Retina (tissue), 1 donor: Measurements from ENCODE around the gene NDNF.

Experiments used
- DNase-seq: peaks from one replicate; pipeline ENCODE4 v3.0.0-alpha.2; 2016

Gene NDNF

GRCh38 chr4:121070696-121071639 lies 1.4 kb downstream of the NDNF start:
- DNase-seq = peak; percentile 82

GRCh38 chr4:121070274-121070673 lies 2.1 kb downstream of the NDNF start:
- peak; percentile 25 for DNase-seq

GRCh38 chr4:121069430-121069829 lies 2.9 kb downstream of the NDNF start:
- no peak for DNase-seq

- DNase-seq = no peak
Measured at GRCh38 chr4:121064482-121064881, 7.9 kb downstream of the NDNF start.

GRCh38 chr4:121062521-121062920 lies 9.8 kb downstream of the NDNF start:
- no peak for DNase-seq

- no peak for DNase-seq
Measured at GRCh38 chr4:121061861-121062260, 10.5 kb downstream of the NDNF start.

GRCh38 chr4:121061215-121061614 lies 11.1 kb downstream of the NDNF start:
- DNase-seq = no peak

- DNase-seq = peak; percentile 28
Measured at GRCh38 chr4:121057466-121057922, 14.8 kb downstream of the NDNF start.

GRCh38 chr4:121056066-121056465 lies 16.3 kb downstream of the NDNF start:
- DNase-seq = no peak

- no peak for DNase-seq
Measured at GRCh38 chr4:121054373-121054772, 18.0 kb downstream of the NDNF start.

GRCh38 chr4:121053601-121054143 lies 18.7 kb downstream of the NDNF start:
- DNase-seq = no peak

GRCh38 chr4:121050300-121050699 lies 22.0 kb downstream of the NDNF start:
- no peak for DNase-seq

GRCh38 chr4:121049072-121049599 lies 23.2 kb downstream of the NDNF start:
- no peak for DNase-seq

GRCh38 chr4:121048165-121048564 lies 24.2 kb downstream of the NDNF start:
- DNase-seq = no peak

GRCh38 chr4:121041307-121042090 lies 30.8 kb downstream of the NDNF start:
- DNase-seq = no peak

- DNase-seq = no peak
Measured at GRCh38 chr4:121034017-121034416, 38.3 kb downstream of the NDNF start.

GRCh38 chr4:121030711-121031110 lies 41.6 kb downstream of the NDNF start:
- no peak for DNase-seq

- DNase-seq = no peak
Measured at GRCh38 chr4:121030131-121030530, 42.2 kb downstream of the NDNF start.

GRCh38 chr4:121026034-121026433 lies 46.3 kb downstream of the NDNF start:
- DNase-seq = no peak

- no peak for DNase-seq
Measured at GRCh38 chr4:121025540-121025939, 46.8 kb downstream of the NDNF start.

- no peak for DNase-seq
Measured at GRCh38 chr4:121018543-121018942, 53.8 kb downstream of the NDNF start.

- no peak for DNase-seq
Measured at GRCh38 chr4:121016611-121017010, 55.7 kb downstream of the NDNF start.

- DNase-seq = no peak
Measured at GRCh38 chr4:121015421-121015820, 56.9 kb downstream of the NDNF start.
